ENCODE data around the gene CLK3.

The CLK3 gene

GRCh38 chr15:74621936-74622335 is 6.3 kb downstream of the CLK3 start:
- Histone ChIP-seq H3K27ac (replicated peaks) (no peak overlapping the region), H3K4me3 (replicated peaks; ENCODE audit: insufficient read depth, low read length) (no peak overlapping the region), H3K27me3 (ENCODE audit: insufficient read depth, poor library complexity, severe bottlenecking) (no peaks in the 10 kb centered on the region)
- DNase-seq (ENCODE audit: low read depth in 1 of 2, low spot score in 1 of 2), result no peak
- TF ChIP-seq SPI1 (IDR thresholded peaks at IDR 0.05; ENCODE audit: borderline replicate concordance, low read depth), result no peak
- TF ChIP-seq GABPA (IDR thresholded peaks at IDR 0.05; ENCODE audit: low read depth), result no peak
- TF ChIP-seq, protein P1, sequence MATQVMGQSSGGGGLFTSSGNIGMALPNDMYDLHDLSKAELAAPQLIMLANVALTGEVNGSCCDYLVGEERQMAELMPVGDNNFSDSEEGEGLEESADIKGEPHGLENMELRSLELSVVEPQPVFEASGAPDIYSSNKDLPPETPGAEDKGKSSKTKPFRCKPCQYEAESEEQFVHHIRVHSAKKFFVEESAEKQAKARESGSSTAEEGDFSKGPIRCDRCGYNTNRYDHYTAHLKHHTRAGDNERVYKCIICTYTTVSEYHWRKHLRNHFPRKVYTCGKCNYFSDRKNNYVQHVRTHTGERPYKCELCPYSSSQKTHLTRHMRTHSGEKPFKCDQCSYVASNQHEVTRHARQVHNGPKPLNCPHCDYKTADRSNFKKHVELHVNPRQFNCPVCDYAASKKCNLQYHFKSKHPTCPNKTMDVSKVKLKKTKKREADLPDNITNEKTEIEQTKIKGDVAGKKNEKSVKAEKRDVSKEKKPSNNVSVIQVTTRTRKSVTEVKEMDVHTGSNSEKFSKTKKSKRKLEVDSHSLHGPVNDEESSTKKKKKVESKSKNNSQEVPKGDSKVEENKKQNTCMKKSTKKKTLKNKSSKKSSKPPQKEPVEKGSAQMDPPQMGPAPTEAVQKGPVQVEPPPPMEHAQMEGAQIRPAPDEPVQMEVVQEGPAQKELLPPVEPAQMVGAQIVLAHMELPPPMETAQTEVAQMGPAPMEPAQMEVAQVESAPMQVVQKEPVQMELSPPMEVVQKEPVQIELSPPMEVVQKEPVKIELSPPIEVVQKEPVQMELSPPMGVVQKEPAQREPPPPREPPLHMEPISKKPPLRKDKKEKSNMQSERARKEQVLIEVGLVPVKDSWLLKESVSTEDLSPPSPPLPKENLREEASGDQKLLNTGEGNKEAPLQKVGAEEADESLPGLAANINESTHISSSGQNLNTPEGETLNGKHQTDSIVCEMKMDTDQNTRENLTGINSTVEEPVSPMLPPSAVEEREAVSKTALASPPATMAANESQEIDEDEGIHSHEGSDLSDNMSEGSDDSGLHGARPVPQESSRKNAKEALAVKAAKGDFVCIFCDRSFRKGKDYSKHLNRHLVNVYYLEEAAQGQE (IDR thresholded peaks at IDR 0.05; ENCODE audit: insufficient replicate concordance, low read depth), result no peak
- no peak for TF ChIP-seq POLR2AphosphoS5 (IDR thresholded peaks at IDR 0.05; ENCODE audit: low read depth)

GRCh38 chr15:74622758-74623157 is 7.1 kb downstream of the CLK3 start:
- TF ChIP-seq, protein P1 (IDR thresholded peaks at IDR 0.05; ENCODE audit: insufficient replicate concordance, low read depth), result no peak
- TF ChIP-seq CTCF (IDR thresholded peaks at IDR 0.05; ENCODE audit: insufficient read depth, low read length) (no peak), SPI1 (IDR thresholded peaks at IDR 0.05; ENCODE audit: borderline replicate concordance, low read depth) (no peak), GABPA (IDR thresholded peaks at IDR 0.05; ENCODE audit: low read depth) (no peak)
- no peaks in the 10 kb centered on the region for H3K27me3 ChIP-seq (ENCODE audit: insufficient read depth, poor library complexity, severe bottlenecking)
- H3K4me3 ChIP-seq (replicated peaks; ENCODE audit: insufficient read depth, low read length), result no peak overlapping the region
- DNase-seq (ENCODE audit: low read depth in 1 of 2, low spot score in 1 of 2), result no peak
- no peak overlapping the region for H3K27ac ChIP-seq (replicated peaks)

DNA sequence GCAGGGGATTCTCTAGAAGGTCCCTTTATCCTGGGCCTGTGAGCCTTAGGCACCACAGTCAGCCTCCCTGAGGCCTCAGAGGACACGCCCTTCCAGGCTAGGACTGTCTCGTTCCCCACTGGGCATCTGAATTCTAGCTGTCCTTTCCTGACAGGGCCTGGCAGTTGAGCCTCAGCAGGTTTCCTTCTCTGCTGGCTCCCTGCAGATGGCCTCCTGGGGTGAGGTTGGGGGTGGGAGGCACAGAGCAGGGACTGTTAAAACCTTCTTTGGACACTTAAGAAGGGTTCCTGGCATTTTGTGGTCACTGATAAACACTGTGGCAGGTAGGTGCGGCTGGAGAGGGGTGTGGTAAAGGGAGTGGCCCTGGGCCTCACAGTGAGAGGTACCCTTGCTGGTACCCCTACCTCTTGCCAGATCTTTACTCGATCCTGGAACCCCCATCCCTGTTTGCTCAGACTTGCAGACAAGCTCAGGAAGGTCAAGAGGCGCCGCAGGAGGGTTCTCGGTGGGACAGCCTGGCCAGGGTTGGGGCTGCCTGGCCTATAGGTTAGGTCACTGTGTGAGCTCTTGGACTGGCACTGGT is 8.5 kb downstream of the CLK3 start:
- TF ChIP-seq POLR2AphosphoS5 (IDR thresholded peaks at IDR 0.05; ENCODE audit: low read depth), result no peak
- TF ChIP-seq, protein P1 (IDR thresholded peaks at IDR 0.05; ENCODE audit: insufficient replicate concordance, low read depth), result no peak
- no peak for TF ChIP-seq CTCF (IDR thresholded peaks at IDR 0.05; ENCODE audit: insufficient read depth, low read length)
- no peak for TF ChIP-seq SPI1 (IDR thresholded peaks at IDR 0.05; ENCODE audit: borderline replicate concordance, low read depth)
- no peak for TF ChIP-seq GABPA (IDR thresholded peaks at IDR 0.05; ENCODE audit: low read depth)

More for the DNA sequence above, 8.5 kb downstream of the CLK3 start:
- DNase-seq (ENCODE audit: low read depth in 1 of 2, low spot score in 1 of 2), result no peak
- Histone ChIP-seq H3K27ac (replicated peaks) (no peak overlapping the region), H3K4me3 (replicated peaks; ENCODE audit: insufficient read depth, low read length) (no peak overlapping the region), H3K27me3 (ENCODE audit: insufficient read depth, poor library complexity, severe bottlenecking) (no peaks in the 10 kb centered on the region)

All from HL-60 (cell line).